Measurements from ENCODE around the gene FGD3. TPM values are rescaled to one million over a fixed set of nuclear protein-coding genes. Genes with fewer than 3 reads are reported as not detected.

The FGD3 gene
- total RNA-seq, 1 experiment from 2014 or later: 89.0 TPM

GRCh38 chr9:92976431-92976830 is 29.1 kb downstream of the FGD3 start:
- peaks cover 22% of the 10 kb centered on the region for H3K36me3 ChIP-seq (ENCODE audit: low read depth)
- H3K9me3 ChIP-seq (ENCODE audit: insufficient read depth, low read depth): peaks cover 24% of the 10 kb centered on the region; the same call in 1 of the 2 replicates
- no peaks in the 10 kb centered on the region for H4K20me1 ChIP-seq (ENCODE audit: insufficient read depth)
- peaks cover 54% of the 10 kb centered on the region for H3K79me2 ChIP-seq (ENCODE audit: low read depth)
- H3K4me1 ChIP-seq (replicated peaks; ENCODE audit: insufficient read depth): peaks cover 88% of the 10 kb centered on the region
- no peak overlapping the region for H2AFZ ChIP-seq
- H3K27me3 ChIP-seq (ENCODE audit: insufficient read depth, low read depth): no peaks in the 10 kb centered on the region
- intact Hi-C loops (cut with micrococcal nuclease; ENCODE audit: unreplicated experiment): no loop called here
- CTCF ChIA-PET: no interaction called here
- peak overlapping the region; percentile 54; the same call in 1 of the 2 replicates for H3K4me3 ChIP-seq
- TF ChIP-seq, protein P1, sequence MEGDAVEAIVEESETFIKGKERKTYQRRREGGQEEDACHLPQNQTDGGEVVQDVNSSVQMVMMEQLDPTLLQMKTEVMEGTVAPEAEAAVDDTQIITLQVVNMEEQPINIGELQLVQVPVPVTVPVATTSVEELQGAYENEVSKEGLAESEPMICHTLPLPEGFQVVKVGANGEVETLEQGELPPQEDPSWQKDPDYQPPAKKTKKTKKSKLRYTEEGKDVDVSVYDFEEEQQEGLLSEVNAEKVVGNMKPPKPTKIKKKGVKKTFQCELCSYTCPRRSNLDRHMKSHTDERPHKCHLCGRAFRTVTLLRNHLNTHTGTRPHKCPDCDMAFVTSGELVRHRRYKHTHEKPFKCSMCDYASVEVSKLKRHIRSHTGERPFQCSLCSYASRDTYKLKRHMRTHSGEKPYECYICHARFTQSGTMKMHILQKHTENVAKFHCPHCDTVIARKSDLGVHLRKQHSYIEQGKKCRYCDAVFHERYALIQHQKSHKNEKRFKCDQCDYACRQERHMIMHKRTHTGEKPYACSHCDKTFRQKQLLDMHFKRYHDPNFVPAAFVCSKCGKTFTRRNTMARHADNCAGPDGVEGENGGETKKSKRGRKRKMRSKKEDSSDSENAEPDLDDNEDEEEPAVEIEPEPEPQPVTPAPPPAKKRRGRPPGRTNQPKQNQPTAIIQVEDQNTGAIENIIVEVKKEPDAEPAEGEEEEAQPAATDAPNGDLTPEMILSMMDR (conservative IDR thresholded peaks at IDR 0.05): no peak
- TF ChIP-seq EZH2 (IDR thresholded peaks at IDR 0.05; ENCODE audit: low read depth): no peak
- peak overlapping the region; percentile 93 for H3K4me2 ChIP-seq
- POLR2A ChIA-PET (ENCODE audit: unreplicated experiment): no interaction called here
- no TSS peak for BruUV-seq (replicated peaks)
- DNase-seq: no peak
- no peaks in the 10 kb centered on the region for H3K9me2 ChIP-seq (ENCODE audit: insufficient read depth)
- H3F3A ChIP-seq (ENCODE audit: insufficient read depth, low read depth): peaks cover 62% of the 10 kb centered on the region
- H3K27ac ChIP-seq: peak overlapping the region; percentile 99

GRCh38 chr9:92977279-92977678 is 30.0 kb downstream of the FGD3 start:
- no peaks in the 10 kb centered on the region for H3K27me3 ChIP-seq (ENCODE audit: insufficient read depth, low read depth)
- H3K36me3 ChIP-seq (ENCODE audit: low read depth): peaks cover 30% of the 10 kb centered on the region
- peaks cover 32% of the 10 kb centered on the region; the same call in 1 of the 2 replicates for H3K9me3 ChIP-seq (ENCODE audit: insufficient read depth, low read depth)
- DNase-seq: no peak
- ChIA-PET POLR2A (ENCODE audit: unreplicated experiment) (no interaction called here), CTCF (no interaction called here)
- no peak overlapping the region for H2AFZ ChIP-seq
- H3K4me1 ChIP-seq (replicated peaks; ENCODE audit: insufficient read depth): peaks cover 80% of the 10 kb centered on the region
- peaks cover 62% of the 10 kb centered on the region for H3F3A ChIP-seq (ENCODE audit: insufficient read depth, low read depth)
- H3K27ac ChIP-seq: 0 out of 2 replicates have a peak overlapping the region, but pooled peaks have one; percentile 99
- BruUV-seq (replicated peaks): no TSS peak
- TF ChIP-seq, protein P1 (conservative IDR thresholded peaks at IDR 0.05): no peak
- no peak for TF ChIP-seq EZH2 (IDR thresholded peaks at IDR 0.05; ENCODE audit: low read depth)
- H3K4me2 ChIP-seq: peak overlapping the region; percentile 93
- no peaks in the 10 kb centered on the region for H3K9me2 ChIP-seq (ENCODE audit: insufficient read depth)
- H3K4me3 ChIP-seq: peak overlapping the region; percentile 54; the same call in 1 of the 2 replicates
- peaks cover 62% of the 10 kb centered on the region for H3K79me2 ChIP-seq (ENCODE audit: low read depth)
- no peaks in the 10 kb centered on the region for H4K20me1 ChIP-seq (ENCODE audit: insufficient read depth)
- intact Hi-C loops (cut with micrococcal nuclease; ENCODE audit: unreplicated experiment): no loop called here

DNA sequence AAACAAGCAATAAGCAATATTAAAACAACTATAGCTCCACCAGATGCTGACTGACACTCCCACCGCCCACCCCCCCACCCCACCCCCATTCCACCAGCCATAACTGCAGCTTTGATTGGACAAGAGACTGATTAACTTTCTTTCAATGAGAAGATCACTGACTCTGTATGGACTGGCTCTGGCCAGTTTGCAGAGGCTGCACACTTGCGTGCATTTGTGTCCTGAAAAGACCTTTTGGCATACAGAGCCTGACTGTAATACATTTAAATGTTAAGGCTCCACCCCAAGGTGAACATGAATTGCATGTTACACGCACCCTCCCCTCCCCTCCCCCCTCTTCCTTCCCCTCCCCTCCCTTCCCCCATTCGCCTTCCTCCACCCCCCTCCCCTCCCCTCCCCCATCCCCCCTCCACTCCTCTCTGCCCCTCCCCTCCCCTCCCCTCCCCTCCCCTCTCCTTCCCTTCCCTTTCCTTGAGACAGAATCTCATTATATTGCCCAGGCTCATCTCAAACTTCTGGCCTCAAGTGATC is 31.1 kb downstream of the FGD3 start:
- no peak for DNase-seq
- CTCF ChIA-PET: interaction anchor here (0.7 kb wide), 1 partner anchor 226 kb away, joined by 7 read pairs; no protein-coding TSS in a partner anchor
- POLR2A ChIA-PET (ENCODE audit: unreplicated experiment): interaction anchor here (0.6 to 0.7 kb wide), 2 partner anchors 11 to 118 kb away, joined by 3 to 4 read pairs; partner anchors contain the start of gene CARD19
- peaks cover 51% of the 10 kb centered on the region for H3F3A ChIP-seq (ENCODE audit: insufficient read depth, low read depth)
- H3K9me2 ChIP-seq (ENCODE audit: insufficient read depth): no peaks in the 10 kb centered on the region
- H4K20me1 ChIP-seq (ENCODE audit: insufficient read depth): no peaks in the 10 kb centered on the region
- peak overlapping the region; percentile 49; the same call in 1 of the 2 replicates for H3K4me2 ChIP-seq
- peaks cover 74% of the 10 kb centered on the region for H3K79me2 ChIP-seq (ENCODE audit: low read depth)
- H3K27me3 ChIP-seq (ENCODE audit: insufficient read depth, low read depth): no peaks in the 10 kb centered on the region
- no peak overlapping the region for H3K4me3 ChIP-seq
- no TSS peak for BruUV-seq (replicated peaks)
- H3K36me3 ChIP-seq (ENCODE audit: low read depth): peaks cover 41% of the 10 kb centered on the region
- TF ChIP-seq, protein P1 (conservative IDR thresholded peaks at IDR 0.05): no peak
- TF ChIP-seq EZH2 (IDR thresholded peaks at IDR 0.05; ENCODE audit: low read depth): no peak
- intact Hi-C loops (cut with micrococcal nuclease; ENCODE audit: unreplicated experiment): no loop called here
- no peak overlapping the region for H2AFZ ChIP-seq
- peaks cover 44% of the 10 kb centered on the region for H3K9me3 ChIP-seq (ENCODE audit: insufficient read depth, low read depth)
- H3K27ac ChIP-seq: 0 out of 2 replicates have a peak overlapping the region, but pooled peaks have one; percentile 89
- H3K4me1 ChIP-seq (replicated peaks; ENCODE audit: insufficient read depth): peaks cover 69% of the 10 kb centered on the region
